GM12891 (cell line): ENCODE measurements around the gene CCT5.
"Not testable (repeated sequence)": the region's sequence is repeated elsewhere in the genome, so short reads cannot be mapped to it uniquely, and the experiment has no call there.

Experiments
- DNase-seq: peaks from one replicate; pipeline ENCODE4 v3.0.0; 2011; ENCODE audit warnings: low spot score; ENCODE audit not compliant: insufficient read length
- FAIRE-seq: peaks from 2 replicates; lab custom pipeline; 2011; peaks lifted over from hg19 to GRCh38; lab: Jason Lieb, UNC
- PAX5 ChIP-seq: IDR thresholded peaks from 2 replicates; pipeline ENCODE4 v1.6.1; 2011; ENCODE audit warnings: low read length, moderate library complexity, mild to moderate bottlenecking; ENCODE audit not compliant: insufficient read depth, severe bottlenecking
- POLR2A ChIP-seq: IDR thresholded peaks from 2 replicates; pipeline ENCODE4 v1.6.1; 2011; ENCODE audit warnings: low read depth, low read length, control low read depth
- POLR2AphosphoS5 ChIP-seq: IDR thresholded peaks from 2 replicates; pipeline ENCODE4 v1.6.1; 2011; ENCODE audit warnings: low read depth, low read length, control low read depth
- POU2F2 ChIP-seq: IDR thresholded peaks from 2 replicates; pipeline ENCODE4 v1.6.1; 2011; ENCODE audit warnings: low read depth, mild to moderate bottlenecking, control low read depth, low read length, moderate library complexity
- SPI1 ChIP-seq: IDR thresholded peaks from 2 replicates; pipeline ENCODE4 v1.6.1; 2011; ENCODE audit warnings: low read depth, low read length, control low read depth
- TAF1 ChIP-seq: IDR thresholded peaks from 2 replicates; pipeline ENCODE4 v1.6.1; 2011; ENCODE audit warnings: low read depth, low read length, control low read depth

The CCT5 gene

DNA sequence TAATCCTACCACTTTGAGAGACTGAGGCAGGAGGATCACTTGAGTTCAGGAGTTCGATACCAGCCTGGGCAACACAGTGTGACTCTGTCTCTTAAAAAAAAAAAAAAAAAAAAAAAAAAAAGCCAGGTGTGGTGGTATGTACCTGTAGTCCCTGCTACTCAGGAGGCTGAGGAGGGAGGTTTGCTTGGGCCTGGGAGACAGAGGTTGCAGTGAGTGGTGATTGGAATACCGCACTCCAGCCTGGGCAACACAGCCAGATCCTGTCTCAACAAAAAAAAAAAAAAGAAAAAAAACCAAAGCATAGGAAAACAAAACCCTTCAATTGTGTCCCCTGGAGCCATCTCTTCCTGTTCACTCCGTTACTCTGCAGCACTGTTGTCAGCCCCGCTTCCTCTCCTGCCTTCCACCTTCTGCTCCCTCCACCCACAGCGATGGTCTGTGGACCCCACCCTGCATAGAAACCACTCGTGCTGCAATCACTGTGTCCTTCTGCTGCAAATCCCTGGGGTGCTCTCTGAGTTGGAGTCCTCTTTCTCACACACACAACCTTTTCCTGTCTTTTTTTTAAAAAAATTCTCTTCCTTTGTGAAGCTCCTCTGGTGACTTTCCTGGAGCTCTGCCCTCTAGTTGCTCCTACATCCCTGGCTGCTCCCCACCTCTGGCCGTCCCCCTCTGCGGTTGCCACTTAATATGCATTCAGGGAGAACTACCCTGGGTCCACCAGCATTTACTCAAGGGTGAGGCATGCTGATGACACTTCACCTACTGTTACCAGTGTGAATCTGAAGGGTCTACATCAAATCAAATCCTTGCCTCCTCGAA, 22.2 kb downstream of the CCT5 start:
- DNase-seq (no peak), FAIRE-seq (no peak)
- TF ChIP-seq PAX5 (no peak), SPI1 (no peak), POU2F2 (no peak), TAF1 (no peak), POLR2A (no peak), POLR2AphosphoS5 (no peak)

DNA sequence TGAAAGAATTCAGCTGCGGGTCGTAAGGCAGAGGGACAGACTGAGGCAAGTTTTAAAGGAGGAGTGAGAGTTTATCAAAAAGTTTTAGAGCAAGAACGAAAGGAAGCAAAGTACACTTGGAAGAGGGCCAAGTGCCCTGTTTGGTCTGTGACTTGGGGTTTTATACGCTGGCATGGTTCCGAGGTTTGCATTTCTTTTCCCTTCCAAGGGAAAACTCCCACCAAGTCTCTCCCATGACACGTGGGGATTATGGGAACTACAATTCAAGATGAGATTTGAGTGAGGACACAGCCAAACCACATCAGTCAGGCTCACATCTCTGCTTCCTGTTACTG, 22.8 kb downstream of the CCT5 start:
- FAIRE-seq, DNase-seq: not testable (repeated sequence)

DNA sequence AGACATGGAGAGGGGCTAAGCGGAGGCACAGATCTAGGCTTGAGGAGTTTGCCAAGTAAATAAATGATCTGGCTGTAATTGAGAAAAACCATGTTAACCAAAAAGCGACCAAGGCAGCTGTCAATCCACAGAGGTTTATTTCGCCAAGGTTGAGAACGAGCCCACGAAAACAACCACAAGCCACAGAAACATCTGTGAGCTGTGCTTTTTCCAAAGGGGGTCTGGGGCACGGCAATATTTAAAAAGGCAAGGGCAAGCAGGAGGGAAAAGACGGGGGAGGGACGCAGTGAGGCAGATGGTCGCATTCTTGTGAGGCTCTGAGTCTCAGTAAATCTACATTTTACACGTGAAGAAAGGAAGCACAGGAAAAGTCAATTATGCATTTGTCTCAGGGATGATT, 25.4 kb downstream of the CCT5 start:
- TF ChIP-seq SPI1: no peak
- no peak for TF ChIP-seq POLR2AphosphoS5
- TF ChIP-seq TAF1: no peak
- no peak for TF ChIP-seq PAX5
- TF ChIP-seq POLR2A: no peak
- no peak for TF ChIP-seq POU2F2
- FAIRE-seq (no peak), DNase-seq (no peak)

DNA sequence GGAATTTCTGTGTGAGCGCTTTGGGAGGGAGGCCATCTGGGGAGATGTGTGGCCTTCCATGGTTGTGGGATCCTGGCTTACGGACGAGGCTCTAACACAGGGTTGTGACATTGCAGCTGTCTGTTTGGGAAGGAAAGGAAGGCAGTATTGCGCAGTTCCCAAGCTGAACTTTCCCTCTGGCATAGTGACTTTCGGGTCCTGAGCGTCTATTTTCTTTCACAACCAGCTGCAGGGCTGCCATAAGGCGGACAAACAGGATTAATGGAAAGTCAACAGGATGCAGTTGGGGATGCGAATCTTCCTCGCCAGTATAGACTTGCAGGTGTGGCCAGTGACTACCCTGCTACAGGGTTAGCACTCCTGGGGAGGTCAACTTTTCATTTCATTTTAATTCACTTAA, 25.9 kb downstream of the CCT5 start:
- FAIRE-seq (no peak), DNase-seq (no peak)
- TF ChIP-seq POLR2AphosphoS5 (no peak), TAF1 (no peak), SPI1 (no peak), POLR2A (no peak), PAX5 (no peak), POU2F2 (no peak)

DNA sequence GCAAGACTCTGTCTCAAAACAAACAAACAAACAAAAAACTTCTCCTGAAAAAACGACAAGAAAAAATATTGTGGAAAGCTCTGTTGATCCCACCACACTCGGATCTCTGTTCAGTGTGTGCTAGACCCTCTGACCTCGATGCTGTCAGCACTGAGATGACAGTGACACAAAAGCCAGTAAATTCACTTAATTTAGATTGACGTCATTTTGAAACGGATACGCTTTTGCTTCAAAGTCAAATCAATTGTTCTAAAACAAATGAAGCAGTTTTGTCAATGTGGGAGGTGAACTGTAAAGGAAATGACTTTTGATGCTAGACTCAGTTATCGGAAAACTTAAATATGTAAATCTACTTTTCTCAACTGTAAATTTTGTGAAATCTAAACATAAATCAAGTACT, 26.6 kb downstream of the CCT5 start:
- FAIRE-seq (no peak), DNase-seq (no peak)
- no peak for TF ChIP-seq POLR2A
- TF ChIP-seq POU2F2: no peak
- TF ChIP-seq PAX5: no peak
- no peak for TF ChIP-seq SPI1
- TF ChIP-seq TAF1: no peak
- no peak for TF ChIP-seq POLR2AphosphoS5

DNA sequence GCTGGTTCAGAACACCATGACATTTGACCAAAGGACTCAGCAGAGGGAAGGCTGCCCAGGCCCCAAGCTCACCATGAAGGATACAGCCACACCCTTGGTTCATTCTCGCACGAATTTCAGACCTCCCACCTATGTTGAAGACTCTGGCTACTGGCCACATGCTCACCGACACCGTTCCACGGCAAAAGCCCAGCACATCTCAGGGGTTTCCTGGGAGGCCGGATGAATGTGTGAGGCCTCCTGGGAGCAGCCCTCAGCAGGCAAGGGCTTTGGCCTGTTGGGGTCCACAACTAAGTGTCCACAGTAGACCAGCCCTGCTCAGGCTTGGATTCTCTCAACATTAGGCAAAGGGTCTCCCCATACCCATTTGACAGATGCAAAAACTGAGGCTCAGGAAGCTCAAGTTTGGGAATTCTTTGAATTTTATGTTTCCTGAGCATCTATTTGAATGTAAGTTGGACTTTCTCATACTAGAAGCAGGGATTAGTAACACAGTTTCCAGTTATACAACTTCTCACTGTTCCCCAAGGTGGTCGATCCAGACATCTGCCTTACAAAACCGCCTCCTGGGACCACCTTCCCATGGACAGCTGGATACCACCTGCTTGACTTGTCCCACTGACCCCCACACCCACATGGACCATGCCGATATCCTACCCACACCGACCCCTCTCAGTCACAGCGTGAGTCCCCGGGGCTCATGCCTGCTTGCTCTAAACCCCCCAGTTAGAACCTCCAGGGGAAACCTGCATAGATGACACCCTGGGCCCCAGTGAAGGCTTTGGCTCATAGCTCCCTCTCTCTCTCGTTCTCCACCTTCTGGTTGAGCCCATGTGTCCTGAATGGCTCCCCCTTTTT, 27.9 kb downstream of the CCT5 start:
- TF ChIP-seq POLR2A (no peak), POLR2AphosphoS5 (no peak), TAF1 (no peak), SPI1 (no peak), POU2F2 (no peak), PAX5 (no peak)
- DNase-seq (no peak), FAIRE-seq (no peak)

DNA sequence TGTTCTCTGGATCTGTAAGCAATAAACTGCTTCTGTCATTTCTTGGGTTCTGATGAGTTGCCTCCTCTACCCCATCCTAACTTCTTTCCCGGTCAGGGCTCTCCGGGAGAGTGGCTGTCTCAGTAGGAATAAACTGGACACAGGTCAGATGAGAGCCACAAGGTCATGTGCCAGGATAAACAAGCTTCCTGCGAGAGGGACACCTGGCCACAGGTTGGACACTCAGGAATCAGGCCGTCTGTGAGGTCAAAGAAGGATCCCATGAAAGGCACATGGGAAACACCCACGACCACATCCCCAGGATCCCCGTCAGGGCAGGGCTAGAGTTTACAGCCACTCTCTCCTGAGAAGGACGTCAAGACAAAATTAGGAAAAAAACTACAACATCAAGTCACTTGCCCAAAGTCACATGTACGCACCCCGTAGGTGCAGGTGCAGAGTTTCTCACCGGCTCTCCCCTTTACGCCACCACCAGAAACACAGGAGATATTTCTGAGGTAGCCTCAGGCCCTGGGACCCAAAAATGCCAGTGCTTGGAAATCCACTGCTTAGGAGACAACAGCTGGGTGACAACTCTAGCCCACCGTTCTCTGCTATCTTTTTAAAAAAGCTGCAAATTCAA, 28.7 kb downstream of the CCT5 start:
- FAIRE-seq (no peak), DNase-seq (no peak)
- no peak for TF ChIP-seq POLR2AphosphoS5
- no peak for TF ChIP-seq POLR2A
- TF ChIP-seq SPI1: no peak
- TF ChIP-seq TAF1: no peak
- TF ChIP-seq PAX5: no peak
- no peak for TF ChIP-seq POU2F2

DNA sequence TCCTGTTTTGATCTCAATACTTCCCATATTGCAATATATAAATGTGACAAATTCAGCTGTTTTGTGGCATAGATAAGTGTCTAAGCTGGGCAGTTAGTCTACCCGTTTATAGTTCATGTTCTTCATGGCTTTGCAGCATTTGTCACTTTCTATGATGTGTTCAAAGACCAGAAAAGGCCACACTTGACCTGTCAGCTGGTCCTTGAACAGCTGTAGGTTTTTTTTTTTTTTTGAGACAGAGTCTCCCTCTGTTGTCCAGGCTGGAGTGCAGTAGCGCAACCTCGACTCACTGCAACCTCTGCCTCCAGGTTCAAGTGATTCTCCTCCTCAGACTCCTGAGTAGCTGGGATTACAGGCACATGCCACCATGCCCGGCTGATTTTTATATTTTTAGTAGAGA, 29.2 kb downstream of the CCT5 start:
- no peak for FAIRE-seq
- TF ChIP-seq TAF1 (no peak), POU2F2 (no peak), POLR2A (no peak), SPI1 (no peak), POLR2AphosphoS5 (no peak), PAX5 (no peak)
- no peak for DNase-seq

DNA sequence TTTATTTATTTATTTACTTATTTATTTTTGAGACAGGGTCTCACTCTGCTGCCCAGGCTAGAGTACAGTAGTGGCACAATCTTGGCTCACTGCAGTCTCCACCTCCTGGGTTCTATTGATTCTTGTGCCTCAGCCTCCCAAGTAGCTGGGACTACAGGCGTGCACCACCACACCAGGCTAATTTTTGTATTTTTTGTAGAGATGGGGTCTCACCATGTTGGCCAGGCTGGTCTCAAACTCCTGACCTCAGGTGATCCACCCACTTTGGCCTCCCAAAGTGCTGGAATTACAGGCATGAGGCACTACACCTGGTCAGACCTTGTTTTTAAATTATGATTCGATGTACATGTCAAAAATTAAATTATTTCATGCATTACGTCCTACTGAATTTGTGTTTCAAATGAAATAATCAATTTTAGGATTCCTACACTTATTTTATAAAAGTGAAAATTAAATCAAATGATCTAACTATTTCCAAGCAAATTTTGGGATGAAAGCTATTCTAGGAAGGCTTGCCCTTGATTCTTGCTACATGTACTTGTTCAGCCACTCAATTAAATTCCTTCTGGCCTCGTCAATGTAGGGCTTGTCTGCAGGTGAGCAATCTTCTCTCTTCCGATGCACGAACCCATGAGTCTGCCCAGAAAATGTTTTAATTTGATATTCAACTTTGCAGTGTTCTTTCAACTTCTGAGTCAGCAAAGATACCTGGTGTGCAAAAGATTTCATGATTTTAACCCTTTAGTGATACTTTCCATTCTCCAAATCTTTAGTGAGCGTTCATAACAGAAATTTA, 30.0 kb downstream of the CCT5 start:
- TF ChIP-seq POU2F2 (no peak), POLR2A (no peak)
- no peak for FAIRE-seq
- DNase-seq: no peak

DNA sequence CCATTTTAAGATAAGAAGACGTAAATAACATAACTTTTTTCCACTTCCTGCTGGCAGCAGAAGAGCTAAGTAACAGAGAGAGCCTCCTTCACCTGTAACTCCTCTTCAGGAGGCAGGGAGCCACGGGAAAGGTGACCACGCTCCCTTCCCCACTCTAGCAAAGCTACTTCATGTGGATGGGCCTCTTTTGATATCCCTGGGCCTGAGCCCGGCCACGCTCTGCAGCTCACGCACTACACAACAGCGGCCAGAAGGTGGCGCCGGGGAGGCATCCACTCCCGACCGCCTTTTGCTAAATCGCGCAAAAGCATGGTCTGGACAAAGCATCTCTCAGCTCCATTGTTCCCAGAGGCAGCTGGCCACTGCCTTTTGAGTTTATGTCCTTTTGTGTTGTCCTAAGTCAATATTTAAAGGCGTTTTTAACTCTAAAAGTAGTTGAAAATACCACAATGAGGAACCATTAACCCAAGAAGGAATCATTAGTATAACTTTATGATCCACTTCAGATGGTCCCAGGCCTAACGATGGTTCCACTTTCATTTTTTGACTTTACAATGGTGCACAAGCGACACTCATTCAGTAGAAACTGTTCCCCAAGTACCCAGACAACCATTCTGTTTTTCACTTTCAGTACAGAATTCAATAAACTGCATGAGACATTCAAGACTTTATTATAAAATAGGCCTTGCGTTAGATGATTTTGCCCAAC, 34.0 kb downstream of the CCT5 start:
- FAIRE-seq (peak; percentile 75), DNase-seq (peak; percentile 67)
- TF ChIP-seq TAF1: peak; percentile 36; the same call in 1 of the 2 replicates
- TF ChIP-seq POLR2AphosphoS5: no peak
- peak; percentile 30; the same call in 1 of the 2 replicates for TF ChIP-seq POU2F2
- peak; percentile 99 for TF ChIP-seq PAX5
- TF ChIP-seq POLR2A: no peak

DNA sequence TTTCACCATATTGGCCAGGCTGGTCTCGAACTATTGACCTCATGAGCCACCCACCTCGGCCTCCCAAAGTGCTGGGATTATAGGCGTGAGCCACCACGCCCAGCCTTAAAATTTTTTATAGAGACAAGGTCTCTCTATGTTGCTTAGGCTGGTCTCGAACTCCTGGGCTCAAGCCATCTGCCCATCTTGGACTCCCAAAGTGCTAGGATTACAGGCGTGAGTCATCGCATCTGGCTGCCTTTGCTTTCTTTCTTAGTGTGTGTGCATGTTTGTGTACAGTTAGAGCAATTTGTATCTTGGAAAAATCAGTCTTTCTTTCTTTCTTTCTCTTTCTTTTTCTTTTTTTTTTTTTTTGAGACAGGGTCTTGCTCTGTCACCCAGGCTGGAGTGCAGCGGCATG, 35.3 kb downstream of the CCT5 start:
- not testable (repeated sequence) for DNase-seq, FAIRE-seq
